Astrocyte (in vitro differentiated cells and primary cell): ENCODE measurements around the gene CMC4. TPM values are rescaled to one million over a fixed set of nuclear protein-coding genes. Genes with fewer than 3 reads are reported as not detected.

Experiments
- DNase-seq: peaks from one replicate; pipeline ENCODE4 v3.0.0-alpha.2; 2010; ENCODE audit warnings: low read depth
- FAIRE-seq: peaks from 2 replicates; lab custom pipeline; 2011; peaks lifted over from hg19 to GRCh38; lab: Jason Lieb, UNC
- H2AFZ ChIP-seq: 2 replicates; pipeline ENCODE4 v1.6.0; 2012; ENCODE audit warnings: low read depth, low read length, inconsistent platforms
- H3K27ac ChIP-seq: 2 replicates; pipeline ENCODE4 v1.5.1; 2011; ENCODE audit warnings: low read depth, low read length, inconsistent platforms
- H3K27me3 ChIP-seq: 2 replicates; pipeline ENCODE4 v1.6.0; 2011; ENCODE audit warnings: low read length, inconsistent platforms; ENCODE audit not compliant: insufficient read depth
- H3K36me3 ChIP-seq: 2 replicates; pipeline ENCODE4 v1.5.1; 2011; ENCODE audit warnings: low read length, inconsistent platforms; ENCODE audit not compliant: insufficient read depth
- H3K4me1 ChIP-seq: 2 replicates; pipeline ENCODE4 v1.5.1; 2011; ENCODE audit warnings: low read length, inconsistent platforms; ENCODE audit not compliant: insufficient read depth
- H3K4me2 ChIP-seq: 2 replicates; pipeline ENCODE4 v1.6.0; 2012; ENCODE audit warnings: low read length, inconsistent platforms
- H3K4me3 ChIP-seq: 2 replicates; pipeline ENCODE4 v1.5.1; 2011; ENCODE audit warnings: low read depth, mild to moderate bottlenecking, low read length, inconsistent platforms; ENCODE audit not compliant: insufficient read depth
- H3K79me2 ChIP-seq: 2 replicates; pipeline ENCODE4 v1.6.0; 2012; ENCODE audit warnings: mild to moderate bottlenecking, low read length, inconsistent platforms; ENCODE audit not compliant: insufficient read depth
- H3K9ac ChIP-seq: 2 replicates; pipeline ENCODE4 v1.6.0; 2012; ENCODE audit warnings: mild to moderate bottlenecking, low read length, inconsistent platforms
- H3K9me3 ChIP-seq: 2 replicates; pipeline ENCODE4 v1.5.1; 2012; ENCODE audit warnings: low read depth, mild to moderate bottlenecking, low read length, inconsistent platforms; ENCODE audit not compliant: insufficient read depth
- H4K20me1 ChIP-seq: 2 replicates; pipeline ENCODE4 v1.6.0; 2012; ENCODE audit warnings: low read length, inconsistent platforms; ENCODE audit not compliant: insufficient read depth
- H3K27ac Mint-ChIP-seq: one replicate; pipeline ENCODE4 v1.8.0; 2021; ENCODE audit warnings: mild to moderate bottlenecking, mixed read lengths; ENCODE audit not compliant: unreplicated experiment
- H3K27me3 Mint-ChIP-seq: one replicate; pipeline ENCODE4 v1.8.0; 2021; ENCODE audit warnings: low read depth, mixed read lengths; ENCODE audit not compliant: unreplicated experiment
- H3K36me3 Mint-ChIP-seq: one replicate; pipeline ENCODE4 v1.8.0; 2021; ENCODE audit warnings: low read depth, mixed read lengths; ENCODE audit not compliant: unreplicated experiment
- H3K4me1 Mint-ChIP-seq: one replicate; pipeline ENCODE4 v1.8.0; 2021; ENCODE audit warnings: low read depth, mixed read lengths; ENCODE audit not compliant: unreplicated experiment
- H3K4me3 Mint-ChIP-seq: one replicate; pipeline ENCODE4 v1.8.0; 2021; ENCODE audit warnings: mild to moderate bottlenecking, moderate library complexity, mixed read lengths; ENCODE audit not compliant: unreplicated experiment
- H3K9me3 Mint-ChIP-seq: one replicate; pipeline ENCODE4 v1.8.0; 2021; ENCODE audit warnings: mild to moderate bottlenecking, mixed read lengths; ENCODE audit not compliant: unreplicated experiment
- EZH2 ChIP-seq: IDR thresholded peaks from 2 replicates; pipeline ENCODE4 v1.6.1; 2012; ENCODE audit warnings: mild to moderate bottlenecking, low read length, inconsistent platforms; ENCODE audit not compliant: insufficient read depth
- total RNA-seq: library from RNA; stranded (reverse); gene quantifications from 2 replicates; pipeline ENCODE4 v1.2.1, GENCODE V29; 2021
- TF ChIP-seq, protein P1 (sequence below): IDR thresholded peaks from 2 replicates; pipeline ENCODE4 v1.5.1; 2011; ENCODE audit warnings: low read depth, mild to moderate bottlenecking, inconsistent platforms, low read length, moderate library complexity; ENCODE audit not compliant: insufficient read depth

CMC4 gene
- total RNA-seq, 1 donor from 2014 or later, result 5.2 TPM

- FAIRE-seq, result no peak
- no peak for DNase-seq
- H3K27me3 Mint-ChIP-seq, result no peaks in the 10 kb centered on the region
- Histone ChIP-seq H3K4me2 (peak overlapping the region; percentile 90), H3K27me3 (no peaks in the 10 kb centered on the region), H3K9me3 (no peaks in the 10 kb centered on the region), H3K36me3 (no peaks in the 10 kb centered on the region), H4K20me1 (no peaks in the 10 kb centered on the region), H2AFZ (peak overlapping the region; percentile 60), H3K4me1 (peaks cover 19% of the 10 kb centered on the region), H3K4me3 (peak overlapping the region; percentile 74), H3K9ac (peak overlapping the region; percentile 90), H3K27ac (peak overlapping the region; percentile 78), H3K79me2 (peaks cover 61% of the 10 kb centered on the region)
- no peak overlapping the region for H3K27ac Mint-ChIP-seq
- no peaks in the 10 kb centered on the region for H3K9me3 Mint-ChIP-seq
- peaks cover 13% of the 10 kb centered on the region for H3K4me1 Mint-ChIP-seq
- no peaks in the 10 kb centered on the region for H3K36me3 Mint-ChIP-seq
- TF ChIP-seq, protein P1, sequence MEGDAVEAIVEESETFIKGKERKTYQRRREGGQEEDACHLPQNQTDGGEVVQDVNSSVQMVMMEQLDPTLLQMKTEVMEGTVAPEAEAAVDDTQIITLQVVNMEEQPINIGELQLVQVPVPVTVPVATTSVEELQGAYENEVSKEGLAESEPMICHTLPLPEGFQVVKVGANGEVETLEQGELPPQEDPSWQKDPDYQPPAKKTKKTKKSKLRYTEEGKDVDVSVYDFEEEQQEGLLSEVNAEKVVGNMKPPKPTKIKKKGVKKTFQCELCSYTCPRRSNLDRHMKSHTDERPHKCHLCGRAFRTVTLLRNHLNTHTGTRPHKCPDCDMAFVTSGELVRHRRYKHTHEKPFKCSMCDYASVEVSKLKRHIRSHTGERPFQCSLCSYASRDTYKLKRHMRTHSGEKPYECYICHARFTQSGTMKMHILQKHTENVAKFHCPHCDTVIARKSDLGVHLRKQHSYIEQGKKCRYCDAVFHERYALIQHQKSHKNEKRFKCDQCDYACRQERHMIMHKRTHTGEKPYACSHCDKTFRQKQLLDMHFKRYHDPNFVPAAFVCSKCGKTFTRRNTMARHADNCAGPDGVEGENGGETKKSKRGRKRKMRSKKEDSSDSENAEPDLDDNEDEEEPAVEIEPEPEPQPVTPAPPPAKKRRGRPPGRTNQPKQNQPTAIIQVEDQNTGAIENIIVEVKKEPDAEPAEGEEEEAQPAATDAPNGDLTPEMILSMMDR, result no peak
- TF ChIP-seq EZH2, result no peak
- H3K4me3 Mint-ChIP-seq, result peak overlapping the region; percentile 90
Measured at GRCh38 chrX:155070038-155070437, 898 bp downstream of the CMC4 start.

GRCh38 chrX:155069414-155069813 is 1.5 kb downstream of the CMC4 start:
- no peak for TF ChIP-seq EZH2
- TF ChIP-seq, protein P1, result no peak
- Mint-ChIP-seq H3K27me3 (no peaks in the 10 kb centered on the region), H3K36me3 (no peaks in the 10 kb centered on the region), H3K4me1 (peaks cover 17% of the 10 kb centered on the region), H3K9me3 (no peaks in the 10 kb centered on the region), H3K4me3 (peak overlapping the region; percentile 90), H3K27ac (no peak overlapping the region)
- H3K4me2 ChIP-seq, result peak overlapping the region; percentile 90
- DNase-seq, result no peak
- no peaks in the 10 kb centered on the region for H3K27me3 ChIP-seq
- H3K79me2 ChIP-seq, result peaks cover 61% of the 10 kb centered on the region
- H3K4me1 ChIP-seq, result peaks cover 20% of the 10 kb centered on the region
- no peak overlapping the region for H3K27ac ChIP-seq
- no peaks in the 10 kb centered on the region for H4K20me1 ChIP-seq
- H3K36me3 ChIP-seq, result no peaks in the 10 kb centered on the region
- no peak overlapping the region for H2AFZ ChIP-seq
- no peak for FAIRE-seq
- H3K9me3 ChIP-seq, result no peaks in the 10 kb centered on the region
- peak overlapping the region; percentile 90 for H3K9ac ChIP-seq
- peak overlapping the region; percentile 74 for H3K4me3 ChIP-seq

- Histone ChIP-seq H3K79me2 (peaks cover 56% of the 10 kb centered on the region), H3K27ac (peak overlapping the region; percentile 41)
- no peak for FAIRE-seq
Measured at GRCh38 chrX:155068165-155068564, 2.8 kb downstream of the CMC4 start.

More at GRCh38 chrX:155068165-155068564, 2.8 kb downstream of the CMC4 start:
- Mint-ChIP-seq H3K27ac (no peak overlapping the region), H3K27me3 (no peaks in the 10 kb centered on the region), H3K9me3 (no peaks in the 10 kb centered on the region), H3K4me1 (peaks cover 17% of the 10 kb centered on the region), H3K36me3 (no peaks in the 10 kb centered on the region), H3K4me3 (no peak overlapping the region)
- H4K20me1 ChIP-seq, result no peaks in the 10 kb centered on the region
- peak; percentile 57 for DNase-seq
- H3K9me3 ChIP-seq, result no peaks in the 10 kb centered on the region
- H3K4me2 ChIP-seq, result peak overlapping the region; percentile 47
- H3K27me3 ChIP-seq, result no peaks in the 10 kb centered on the region
- H3K36me3 ChIP-seq, result no peaks in the 10 kb centered on the region
- no peak overlapping the region for H3K9ac ChIP-seq
- TF ChIP-seq EZH2, result no peak
- TF ChIP-seq, protein P1, result no peak
- H3K4me3 ChIP-seq, result no peak overlapping the region
- peaks cover 20% of the 10 kb centered on the region for H3K4me1 ChIP-seq
- no peak overlapping the region for H2AFZ ChIP-seq
